GM12878 (cell line): ENCODE measurements around the gene PITRM1. TPM values are rescaled to one million over a fixed set of nuclear protein-coding genes. Genes with fewer than 3 reads are reported as not detected.

Experiments used
- ATAC-seq: fragments of 200-7000 bp; cut with Tn5 transposase; 3 replicates; pipeline ENCODE4 v1.9.1; 2020; ENCODE audit warnings: mild to moderate bottlenecking, moderate library complexity
- BruUV-seq: library from RNA; stranded (reverse); fragments of 400-500 nt; replicated peaks from 2 replicates; lab custom pipeline; 2021; lab: Mats Ljungman, UMichigan
- CTCF ChIA-PET: fragments of 300-600 bp; sonication (Branson Sonifier 250); formaldehyde crosslinking; extraction: SDS; loops from one replicate; lab custom pipeline; 2021; ENCODE audit warnings: inconsistent platforms; lab: Yijun Ruan, JAX
- POLR2A ChIA-PET: fragments of 350-600 bp; formaldehyde crosslinking; extraction: SDS; loops from one replicate; lab custom pipeline; 2021; ENCODE audit warnings: inconsistent platforms; lab: Charles Lee
- RAD21 ChIA-PET: fragments of 300-600 bp; sonication (Branson Sonifier 250); formaldehyde crosslinking; loops from one replicate; lab custom pipeline; 2023; ENCODE audit warnings: antibody characterized with exemption; ENCODE audit not compliant: unreplicated experiment; lab: Charles Lee
- SMC1A ChIA-PET: fragments of 300-600 bp; sonication (Branson Sonifier 250); formaldehyde crosslinking; loops from one replicate; lab custom pipeline; 2023; ENCODE audit not compliant: unreplicated experiment, uncharacterized antibody; lab: Charles Lee
- DNase-seq: peaks from one replicate; pipeline ENCODE4 v3.0.0-alpha.2; 2011; ENCODE audit warnings: low read depth, low spot score
- FAIRE-seq: peaks from 3 replicates; lab custom pipeline; 2011; peaks lifted over from hg19 to GRCh38; lab: Jason Lieb, UNC
- H2AFZ ChIP-seq: 2 replicates; pipeline ENCODE4 v1.6.0; 2011; ENCODE audit warnings: low read depth, low read length, control low read depth; ENCODE audit not compliant: control insufficient read depth
- H3K27ac ChIP-seq: 2 replicates; pipeline ENCODE4 v1.5.1; 2011; ENCODE audit warnings: control low read depth; ENCODE audit not compliant: control insufficient read depth, insufficient read depth
- H3K27me3 ChIP-seq, 2 experiments: replicated peaks in 1 of 2; 2 replicates each; pipeline versions ENCODE4 v1.6.0 to v1.6.1; 2011; ENCODE audit warnings: low read length in 1 of 2; ENCODE audit not compliant: control insufficient read depth in 2 of 2, insufficient read depth in 2 of 2
- H3K36me3 ChIP-seq, 2 experiments: 2 replicates each; pipeline ENCODE4 v1.5.1; 2011; ENCODE audit warnings: low read length in 1 of 2; ENCODE audit not compliant: control insufficient read depth in 2 of 2, insufficient read depth in 2 of 2
- H3K4me1 ChIP-seq: 2 replicates; pipeline ENCODE4 v1.6.1; 2011; ENCODE audit warnings: mild to moderate bottlenecking, low read length, moderate library complexity, mixed read lengths; ENCODE audit not compliant: control insufficient read depth, insufficient read depth
- H3K4me2 ChIP-seq: 2 replicates; pipeline ENCODE4 v1.6.0; 2011; ENCODE audit warnings: control low read depth; ENCODE audit not compliant: control insufficient read depth, insufficient read depth
- H3K4me3 ChIP-seq: fragments of 200-600 bp; sonication (generic); 2 replicates; pipeline ENCODE4 v1.5.1; 2016
- H3K79me2 ChIP-seq: 2 replicates; pipeline ENCODE4 v1.6.0; 2011; ENCODE audit warnings: low read length; ENCODE audit not compliant: control insufficient read depth, insufficient read depth
- H3K9ac ChIP-seq: 2 replicates; pipeline ENCODE4 v1.8.0; 2011; ENCODE audit warnings: low read length, control low read depth, mixed read lengths; ENCODE audit not compliant: control insufficient read depth, insufficient read depth
- H3K9me3 ChIP-seq: replicated peaks from 3 replicates; pipeline ENCODE4 v1.5.1; 2011; ENCODE audit warnings: mild to moderate bottlenecking, low read length; ENCODE audit not compliant: control insufficient read depth, insufficient read depth
- H4K20me1 ChIP-seq: 2 replicates; pipeline ENCODE4 v1.6.0; 2011; ENCODE audit not compliant: control insufficient read depth, insufficient read depth
- EZH2 ChIP-seq: IDR thresholded peaks from 2 replicates; pipeline ENCODE4 v1.6.1; 2012; ENCODE audit warnings: low read depth, mild to moderate bottlenecking, control low read depth, inconsistent platforms, low read length, borderline replicate concordance; ENCODE audit not compliant: control insufficient read depth
- HCFC1 ChIP-seq: fragments of 150-350 bp; IDR thresholded peaks from 2 replicates; pipeline ENCODE4 v1.6.1; 2014; ENCODE audit warnings: low read length
- JUNB ChIP-seq: IDR thresholded peaks from 2 replicates; pipeline ENCODE4 v1.6.1; 2016; ENCODE audit warnings: antibody characterized with exemption, mild to moderate bottlenecking
- JUND ChIP-seq: IDR thresholded peaks from 2 replicates; pipeline ENCODE4 v1.6.1; 2012; ENCODE audit warnings: low read depth, mild to moderate bottlenecking, low read length, improper control_type of control experiment, moderate library complexity
- KDM1A ChIP-seq: fragments of 200-600 bp; sonication (generic); IDR thresholded peaks from 2 replicates; pipeline ENCODE4 v1.6.1; 2016; ENCODE audit warnings: borderline replicate concordance
- NFXL1 ChIP-seq: fragments of 450-650 bp; IDR thresholded peaks from 2 replicates; pipeline ENCODE4 v1.6.1; 2017; ENCODE audit warnings: antibody characterized with exemption, mild to moderate bottlenecking, borderline replicate concordance
- PAX5 ChIP-seq: IDR thresholded peaks from 2 replicates; pipeline ENCODE4 v1.6.1; 2011; ENCODE audit warnings: low read depth, low read length, borderline replicate concordance
- RBBP5 ChIP-seq: fragments of 200-600 bp; sonication (generic); conservative IDR thresholded peaks from 2 replicates; pipeline ENCODE4 v1.6.1; 2016
- RFX5 ChIP-seq: IDR thresholded peaks from 2 replicates; pipeline ENCODE4 v1.6.1; 2011; ENCODE audit warnings: low read depth, low read length, improper control_type of control experiment
- TAF1 ChIP-seq: IDR thresholded peaks from 2 replicates; pipeline ENCODE4 v1.6.1; 2011; ENCODE audit warnings: mild to moderate bottlenecking, low read depth, low read length, borderline replicate concordance
- TBL1XR1 ChIP-seq: IDR thresholded peaks from 2 replicates; pipeline ENCODE4 v1.6.1; 2012; ENCODE audit warnings: low read depth, low read length, improper control_type of control experiment
- WGBS: methylation state at CpG from one replicate; pipeline ENCODE4 v1.1.6; 2016; ENCODE audit warnings: low lambda C conversion rate; ENCODE audit not compliant: insufficient replicate concordance, insufficient coverage; ENCODE audit errors: missing lambda C conversion rate; 5-methylcytosine and 5-hydroxymethylcytosine counted together
- in situ Hi-C: fragments of 300-500 bp; cut with MboI; formaldehyde crosslinking; loops from 9 replicates; pipeline ENCODE4 v1.14.3; 2018; ENCODE audit warnings: mixed read lengths
- intact Hi-C: fragments of 100-400 bp; cut with micrococcal nuclease; formaldehyde crosslinking; loops from one replicate; pipeline ENCODE4 v1.14.2; 2022; ENCODE audit not compliant: unreplicated experiment
- polyA plus RNA-seq, 11 experiments: library from polyadenylated mRNA; depleted of rRNA in 4 of 11; unstranded in 6 of 11; stranded (reverse) in 5 of 11; fragments of >200 nt; fragmentation: Nextera tagmentation in 4 of 11; fragmentation: Illumina TruSeq in 1 of 11; extraction: Ambion mirVana in 4 of 11; extraction: Trizol in 1 of 11; gene quantifications; 1 replicate in 1 of 11; 2 replicates in 10 of 11; pipeline versions ENCODE4 v1.2.1 to v1.2.3, GENCODE V29; 2011 to 2016; ENCODE audit warnings: inconsistent platforms in 2 of 11, missing spikeins in 2 of 11, low read depth in 1 of 11
- total RNA-seq, 4 experiments: library from RNA; depleted of rRNA in 3 of 4; stranded (reverse); fragments of >200 nt in 3 of 4; fragmentation: Illumina TruSeq in 1 of 4; extraction: Trizol in 1 of 4; gene quantifications; 2 replicates each; pipeline versions ENCODE4 v1.2.1 to v1.2.3, GENCODE V29; 2013 to 2021
- TF ChIP-seq, protein P1 (sequence below): fragments of 450-650 bp; IDR thresholded peaks from 2 replicates; pipeline ENCODE4 v1.6.1; 2017; ENCODE audit warnings: low read depth, mild to moderate bottlenecking, moderate library complexity

The PITRM1 gene
- total and polyA plus RNA-seq, 10 of the 15 experiments (the other 5 are each of a cell fraction or from before 2014, with no cell fraction given): 15.5 to 53.0 (median 45.0) TPM

GRCh38 chr10:3194871-3195270 is 22.3 kb upstream of the PITRM1 start:
- ATAC-seq (no peak), DNase-seq (no peak), FAIRE-seq (no peak)
- Histone ChIP-seq H3K4me1 (no peaks in the 10 kb centered on the region), H3K4me2 (no peak overlapping the region), H3K27me3 (peaks cover 1 to 5% of the 10 kb centered on the region in 2 experiments; a peak in 3 of 4 replicates), H3K79me2 (no peaks in the 10 kb centered on the region), H3K27ac (no peak overlapping the region), H3K4me3 (no peak overlapping the region), H4K20me1 (no peaks in the 10 kb centered on the region; the same call in 1 of the 2 replicates), H3K9ac (no peak overlapping the region), H3K9me3 (no peaks in the 10 kb centered on the region), H3K36me3 (no peaks in the 10 kb centered on the region), H2AFZ (no peak overlapping the region)
- ChIA-PET CTCF (interaction anchor here (1.1 to 1.9 kb wide), 2 partner anchors 9 to 13 kb away, joined by 3 to 4 read pairs; no protein-coding TSS in a partner anchor), SMC1A (interaction anchor here (1.3 kb wide), 1 partner anchor 1573 kb away, joined by 3 read pairs; no protein-coding TSS in a partner anchor), RAD21 (interaction anchor here (0.8 kb wide), 1 partner anchor 9 kb away, joined by 5 read pairs; no protein-coding TSS in a partner anchor), POLR2A (no interaction called here)
- in situ Hi-C loops: loop anchor here (10.0 kb wide), 1 partner anchor 1460 kb away; no protein-coding TSS in a partner anchor
- intact Hi-C loops: no loop called here
- WGBS: 43% methylated on average over 4 of the region's 4 CpGs
- BruUV-seq: no TSS peak
- no peak for TF ChIP-seq RBBP5
- TF ChIP-seq JUND: no peak
- TF ChIP-seq TBL1XR1: no peak
- no peak for TF ChIP-seq TAF1
- TF ChIP-seq JUNB: no peak
- no peak for TF ChIP-seq KDM1A
- TF ChIP-seq HCFC1: no peak
- TF ChIP-seq NFXL1: no peak
- TF ChIP-seq PAX5: no peak
- TF ChIP-seq RFX5: no peak
- TF ChIP-seq, protein P1, sequence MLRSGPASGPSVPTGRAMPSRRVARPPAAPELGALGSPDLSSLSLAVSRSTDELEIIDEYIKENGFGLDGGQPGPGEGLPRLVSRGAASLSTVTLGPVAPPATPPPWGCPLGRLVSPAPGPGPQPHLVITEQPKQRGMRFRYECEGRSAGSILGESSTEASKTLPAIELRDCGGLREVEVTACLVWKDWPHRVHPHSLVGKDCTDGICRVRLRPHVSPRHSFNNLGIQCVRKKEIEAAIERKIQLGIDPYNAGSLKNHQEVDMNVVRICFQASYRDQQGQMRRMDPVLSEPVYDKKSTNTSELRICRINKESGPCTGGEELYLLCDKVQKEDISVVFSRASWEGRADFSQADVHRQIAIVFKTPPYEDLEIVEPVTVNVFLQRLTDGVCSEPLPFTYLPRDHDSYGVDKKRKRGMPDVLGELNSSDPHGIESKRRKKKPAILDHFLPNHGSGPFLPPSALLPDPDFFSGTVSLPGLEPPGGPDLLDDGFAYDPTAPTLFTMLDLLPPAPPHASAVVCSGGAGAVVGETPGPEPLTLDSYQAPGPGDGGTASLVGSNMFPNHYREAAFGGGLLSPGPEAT: no peak
- TF ChIP-seq EZH2: no peak
